Loucy (cell line): ENCODE data around the gene EHMT2.

Experiments used
- H2AFZ ChIP-seq: fragments of 200-600 bp; sonication (generic); 2 replicates; pipeline ENCODE4 v1.6.0; 2016; ENCODE audit warnings: antibody characterized with exemption, mild to moderate bottlenecking, low read length, moderate library complexity
- H3F3A ChIP-seq: fragments of 200-600 bp; 2 replicates; pipeline ENCODE4 v1.6.0; 2016; ENCODE audit warnings: antibody characterized with exemption, low read depth, mild to moderate bottlenecking
- H3K27me3 ChIP-seq: fragments of 200-600 bp; sonication (generic); 2 replicates; pipeline ENCODE4 v1.6.1; 2014; ENCODE audit warnings: low read length, mild to moderate bottlenecking; ENCODE audit not compliant: insufficient read depth, poor library complexity, severe bottlenecking
- H3K36me3 ChIP-seq: fragments of 200-600 bp; sonication (generic); 2 replicates; pipeline ENCODE4 v1.6.1; 2016; ENCODE audit warnings: low read length; ENCODE audit not compliant: insufficient read depth
- H3K4me1 ChIP-seq: fragments of 200-600 bp; sonication (generic); 2 replicates; pipeline ENCODE4 v1.5.1; 2014; ENCODE audit warnings: low read length, mild to moderate bottlenecking; ENCODE audit not compliant: insufficient read depth, poor library complexity, severe bottlenecking
- H3K4me2 ChIP-seq: fragments of 200-600 bp; sonication (generic); 2 replicates; pipeline ENCODE4 v1.6.0; 2014; ENCODE audit warnings: antibody characterized with exemption, low read length, low read depth, mild to moderate bottlenecking; ENCODE audit not compliant: poor library complexity, severe bottlenecking
- H3K4me3 ChIP-seq: fragments of 200-600 bp; sonication (generic); 2 replicates; pipeline ENCODE4 v1.5.1; 2014; ENCODE audit warnings: low read length, mild to moderate bottlenecking, mixed read lengths; ENCODE audit not compliant: poor library complexity, severe bottlenecking
- H3K79me2 ChIP-seq: fragments of 200-600 bp; sonication (generic); 2 replicates; pipeline ENCODE4 v1.6.1; 2014; ENCODE audit warnings: low read length; ENCODE audit not compliant: insufficient read depth
- H3K9ac ChIP-seq: fragments of 200-600 bp; sonication (generic); 2 replicates; pipeline ENCODE4 v1.6.0; 2014; ENCODE audit warnings: mild to moderate bottlenecking, low read depth, low read length, moderate library complexity; ENCODE audit not compliant: poor library complexity, severe bottlenecking
- H3K9me2 ChIP-seq: fragments of 200-600 bp; sonication (generic); replicated peaks from 2 replicates; pipeline ENCODE4 v1.6.1; 2016; ENCODE audit warnings: low read depth, low read length, mixed read lengths
- H3K9me3 ChIP-seq: fragments of 200-600 bp; sonication (generic); 2 replicates; pipeline ENCODE4 v1.6.1; 2014; ENCODE audit warnings: mild to moderate bottlenecking, antibody characterized with exemption, low read length, low read depth; ENCODE audit not compliant: insufficient read depth
- H4K20me1 ChIP-seq: fragments of 200-600 bp; sonication (generic); 2 replicates; pipeline ENCODE4 v1.6.0; 2014; ENCODE audit warnings: antibody characterized with exemption, low read length, mild to moderate bottlenecking; ENCODE audit not compliant: insufficient read depth, poor library complexity, severe bottlenecking
- CTCF ChIP-seq: fragments of 200-600 bp; sonication (generic); conservative IDR thresholded peaks from 2 replicates; pipeline ENCODE4 v1.5.1; 2014; ENCODE audit warnings: mild to moderate bottlenecking, antibody characterized with exemption, low read length
- EZH2phosphoT487 ChIP-seq: fragments of 200-600 bp; IDR thresholded peaks from 2 replicates; pipeline ENCODE4 v1.6.1; 2018; ENCODE audit warnings: antibody characterized with exemption, mild to moderate bottlenecking, moderate library complexity, borderline replicate concordance

EHMT2 gene

GRCh38 chr6:31899882-31900722, 2.6 kb upstream of the EHMT2 start:
- Histone ChIP-seq H3K79me2 (peaks cover 61% of the 10 kb centered on the region), H3K27me3 (peaks cover 4% of the 10 kb centered on the region), H3K4me2 (peak overlapping the region; percentile 27), H3K36me3 (peaks cover under 1% of the 10 kb centered on the region; the same call in 1 of the 2 replicates), H3K9me3 (no peaks in the 10 kb centered on the region), H3K4me1 (peaks cover 37% of the 10 kb centered on the region), H3K4me3 (peak overlapping the region; percentile 81), H3K9me2 (no peaks in the 10 kb centered on the region), H3F3A (no peaks in the 10 kb centered on the region), H3K9ac (peak overlapping the region; percentile 83), H4K20me1 (peaks cover 23% of the 10 kb centered on the region), H2AFZ (no peak overlapping the region)
- no peak for TF ChIP-seq EZH2phosphoT487
- no peak for TF ChIP-seq CTCF

GRCh38 chr6:31899215-31899614, 1.7 kb upstream of the EHMT2 start:
- peaks cover 23% of the 10 kb centered on the region for H4K20me1 ChIP-seq
- H3K9ac ChIP-seq = peak overlapping the region; percentile 83
- H3K79me2 ChIP-seq = peaks cover 61% of the 10 kb centered on the region
- H3K27me3 ChIP-seq = peaks cover 4% of the 10 kb centered on the region
- H3K36me3 ChIP-seq = peaks cover 4% of the 10 kb centered on the region; the same call in 1 of the 2 replicates
- H3F3A ChIP-seq = no peaks in the 10 kb centered on the region
- H3K9me3 ChIP-seq = no peaks in the 10 kb centered on the region
- no peak overlapping the region for H2AFZ ChIP-seq
- H3K4me2 ChIP-seq = peak overlapping the region; percentile 83
- TF ChIP-seq CTCF (no peak), EZH2phosphoT487 (no peak)
- no peaks in the 10 kb centered on the region for H3K9me2 ChIP-seq
- H3K4me3 ChIP-seq = peak overlapping the region; percentile 79
- peaks cover 37% of the 10 kb centered on the region for H3K4me1 ChIP-seq

- Histone ChIP-seq H3K27me3 (peaks cover 4% of the 10 kb centered on the region), H3K4me3 (peak overlapping the region; percentile 79), H3K9ac (peak overlapping the region; percentile 83), H3K4me2 (peak overlapping the region; percentile 83), H3K9me3 (no peaks in the 10 kb centered on the region), H3F3A (no peaks in the 10 kb centered on the region), H4K20me1 (peaks cover 23% of the 10 kb centered on the region), H3K79me2 (peaks cover 61% of the 10 kb centered on the region), H3K36me3 (peaks cover 6% of the 10 kb centered on the region; the same call in 1 of the 2 replicates), H3K4me1 (peaks cover 38% of the 10 kb centered on the region), H3K9me2 (no peaks in the 10 kb centered on the region), H2AFZ (peak overlapping the region; percentile 75; the same call in 1 of the 2 replicates)
- TF ChIP-seq EZH2phosphoT487 (no peak), CTCF (peak; percentile 19)
Measured at GRCh38 chr6:31898383-31899011, 999 bp upstream of the EHMT2 start.
